PC-3 (cell line): Measurements from ENCODE around the gene SLC6A18. TPM values are rescaled to one million over a fixed set of nuclear protein-coding genes. Genes with fewer than 3 reads are reported as not detected.

Experiments used
- ATAC-seq: fragments of 200-7000 bp; cut with Tn5 transposase; 2 replicates; pipeline ENCODE4 v1.9.1; 2020; ENCODE audit warnings: mild to moderate bottlenecking, moderate library complexity
- BruUV-seq: library from RNA; stranded (reverse); fragments of 400-500 nt; replicated peaks from 2 replicates; lab custom pipeline; 2021; lab: Mats Ljungman, UMichigan
- CTCF ChIA-PET: fragments of 300-600 bp; sonication (Branson Sonifier 250); formaldehyde crosslinking; loops from one replicate; lab custom pipeline; 2022; ENCODE audit warnings: antibody characterized with exemption; lab: Charles Lee
- POLR2A ChIA-PET: fragments of 300-600 bp; sonication (Branson Sonifier 250); formaldehyde crosslinking; loops from one replicate; lab custom pipeline; 2022; ENCODE audit warnings: antibody characterized with exemption; ENCODE audit not compliant: unreplicated experiment; lab: Charles Lee
- DNase-seq: peaks from one replicate; pipeline ENCODE4 v3.0.0-alpha.2; 2015
- H2AFZ ChIP-seq: fragments of 300-600 bp; sonication (generic); 2 replicates; pipeline ENCODE4 v1.6.0; 2016; ENCODE audit warnings: antibody characterized with exemption, low read length
- H3F3A ChIP-seq: fragments of 300-600 bp; sonication (generic); one replicate; pipeline ENCODE4 v1.6.0; 2017; ENCODE audit warnings: antibody characterized with exemption, low read length, control low read depth, mild to moderate bottlenecking; ENCODE audit not compliant: unreplicated experiment
- H3K27ac ChIP-seq: fragments of 300-600 bp; sonication (generic); 2 replicates; pipeline ENCODE4 v1.5.1; 2016; ENCODE audit warnings: mild to moderate bottlenecking, low read length
- H3K27me3 ChIP-seq: fragments of 300-600 bp; sonication (generic); 2 replicates; pipeline ENCODE4 v1.6.1; 2016; ENCODE audit warnings: low read length, mixed read lengths
- H3K36me3 ChIP-seq: fragments of 300-600 bp; sonication (generic); 2 replicates; pipeline ENCODE4 v1.6.1; 2016; ENCODE audit warnings: low read depth, mixed run types, low read length, mixed read lengths
- H3K4me1 ChIP-seq: fragments of 300-600 bp; sonication (generic); 2 replicates; pipeline ENCODE4 v1.5.1; 2016; ENCODE audit warnings: low read length; ENCODE audit not compliant: insufficient read depth
- H3K4me2 ChIP-seq: fragments of 300-600 bp; sonication (generic); 2 replicates; pipeline ENCODE4 v1.6.0; 2016; ENCODE audit warnings: low read length
- H3K4me3 ChIP-seq: fragments of 300-600 bp; sonication (generic); 2 replicates; pipeline ENCODE4 v1.5.1; 2016; ENCODE audit warnings: mild to moderate bottlenecking, low read length, mixed read lengths
- H3K79me2 ChIP-seq: fragments of 300-600 bp; sonication (generic); 2 replicates; pipeline ENCODE4 v1.6.1; 2017; ENCODE audit warnings: low read length, mixed read lengths
- H3K9ac ChIP-seq: fragments of 300-600 bp; sonication (generic); 2 replicates; pipeline ENCODE4 v1.6.0; 2016; ENCODE audit warnings: mild to moderate bottlenecking, low read length
- H3K9me2 ChIP-seq: fragments of 300-600 bp; sonication (generic); replicated peaks from 2 replicates; pipeline ENCODE4 v1.6.1; 2016; ENCODE audit warnings: mixed run types, low read length, mixed read lengths
- H3K9me3 ChIP-seq: fragments of 300-600 bp; sonication (generic); 2 replicates; pipeline ENCODE4 v1.6.1; 2016; ENCODE audit warnings: low read length, mixed read lengths
- H4K20me1 ChIP-seq: fragments of 300-600 bp; sonication (generic); 2 replicates; pipeline ENCODE4 v1.6.1; 2016; ENCODE audit warnings: low read length, mixed read lengths
- EZH2 ChIP-seq: fragments of 300-600 bp; sonication (generic); IDR thresholded peaks from one replicate; pipeline ENCODE4 v1.6.1; 2017; ENCODE audit warnings: antibody characterized with exemption, mild to moderate bottlenecking, low read length; ENCODE audit not compliant: unreplicated experiment
- EZH2phosphoT487 ChIP-seq: fragments of 300-600 bp; sonication (generic); IDR thresholded peaks from 2 replicates; pipeline ENCODE4 v1.6.1; 2018; ENCODE audit warnings: mild to moderate bottlenecking, antibody characterized with exemption, low read length, borderline replicate concordance
- intact Hi-C: fragments of 100-400 bp; cut with micrococcal nuclease; formaldehyde crosslinking; loops from 2 replicates; pipeline ENCODE4 v1.9.0; 2023
- total RNA-seq: library from RNA; depleted of rRNA; stranded (reverse); fragments of >200 nt; gene quantifications from 2 replicates; pipeline ENCODE4 v1.2.3, GENCODE V29; 2014
- TF ChIP-seq, protein P1 (sequence below): fragments of 300-600 bp; sonication (generic); conservative IDR thresholded peaks from 2 replicates; pipeline ENCODE4 v1.5.1; 2017; ENCODE audit warnings: antibody characterized with exemption, low read depth, mild to moderate bottlenecking, low read length

The SLC6A18 gene
- total RNA-seq, 1 experiment from 2014 or later, result not detected

DNA sequence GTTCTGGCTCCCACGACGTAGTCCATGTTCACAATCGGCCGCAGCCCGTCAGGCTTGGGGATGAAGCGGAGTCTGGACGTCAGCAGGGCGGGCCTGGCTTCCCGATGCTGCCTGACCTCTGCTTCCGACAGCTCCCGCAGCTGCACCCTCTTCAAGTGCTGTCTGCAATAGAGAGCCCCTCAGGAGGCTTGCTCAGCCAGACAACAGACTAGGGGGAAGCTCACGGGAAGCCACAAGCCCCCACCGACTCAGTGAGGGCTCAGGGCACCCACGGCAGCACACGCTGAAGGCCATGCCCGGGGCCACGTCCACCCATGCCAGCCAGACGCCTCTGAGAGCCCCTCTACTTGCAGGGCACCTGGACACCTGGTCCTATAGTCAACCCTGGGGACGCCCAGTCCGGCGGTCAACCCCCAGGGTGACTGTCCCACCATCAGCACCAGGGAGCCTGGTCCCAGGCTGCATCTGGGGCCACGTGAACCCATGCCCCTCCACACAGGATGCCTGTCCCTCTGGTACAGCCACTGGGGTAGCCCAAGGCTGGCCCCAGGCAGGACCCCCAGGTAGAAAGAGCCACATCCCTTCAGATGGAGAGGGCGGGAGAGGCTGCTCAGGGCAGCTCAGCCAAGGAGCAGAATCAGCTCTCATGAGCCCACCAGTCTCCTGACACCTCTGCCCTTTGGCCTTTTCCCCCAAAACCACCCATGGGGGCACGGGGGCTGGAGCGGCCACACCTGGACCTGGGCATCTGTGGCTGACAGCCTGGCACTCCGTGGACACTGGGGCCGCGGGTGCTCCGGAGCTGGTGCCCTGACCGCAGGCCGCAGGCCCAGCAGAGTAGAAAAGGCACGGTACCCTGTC, 55.2 kb downstream of the SLC6A18 start:
- DNase-seq (no peak), ATAC-seq (no peak)
- no peak overlapping the region for H2AFZ ChIP-seq
- no peaks in the 10 kb centered on the region for H3F3A ChIP-seq
- H4K20me1 ChIP-seq, result no peaks in the 10 kb centered on the region
- no peaks in the 10 kb centered on the region for H3K27me3 ChIP-seq
- no peak overlapping the region for H3K27ac ChIP-seq
- H3K4me2 ChIP-seq, result no peak overlapping the region
- no peaks in the 10 kb centered on the region for H3K9me3 ChIP-seq
- intact Hi-C loops, result no loop called here
- TF ChIP-seq EZH2, result no peak
- TF ChIP-seq, protein P1, sequence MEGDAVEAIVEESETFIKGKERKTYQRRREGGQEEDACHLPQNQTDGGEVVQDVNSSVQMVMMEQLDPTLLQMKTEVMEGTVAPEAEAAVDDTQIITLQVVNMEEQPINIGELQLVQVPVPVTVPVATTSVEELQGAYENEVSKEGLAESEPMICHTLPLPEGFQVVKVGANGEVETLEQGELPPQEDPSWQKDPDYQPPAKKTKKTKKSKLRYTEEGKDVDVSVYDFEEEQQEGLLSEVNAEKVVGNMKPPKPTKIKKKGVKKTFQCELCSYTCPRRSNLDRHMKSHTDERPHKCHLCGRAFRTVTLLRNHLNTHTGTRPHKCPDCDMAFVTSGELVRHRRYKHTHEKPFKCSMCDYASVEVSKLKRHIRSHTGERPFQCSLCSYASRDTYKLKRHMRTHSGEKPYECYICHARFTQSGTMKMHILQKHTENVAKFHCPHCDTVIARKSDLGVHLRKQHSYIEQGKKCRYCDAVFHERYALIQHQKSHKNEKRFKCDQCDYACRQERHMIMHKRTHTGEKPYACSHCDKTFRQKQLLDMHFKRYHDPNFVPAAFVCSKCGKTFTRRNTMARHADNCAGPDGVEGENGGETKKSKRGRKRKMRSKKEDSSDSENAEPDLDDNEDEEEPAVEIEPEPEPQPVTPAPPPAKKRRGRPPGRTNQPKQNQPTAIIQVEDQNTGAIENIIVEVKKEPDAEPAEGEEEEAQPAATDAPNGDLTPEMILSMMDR, result no peak
- no peak for TF ChIP-seq EZH2phosphoT487
- no peaks in the 10 kb centered on the region for H3K36me3 ChIP-seq
- no peaks in the 10 kb centered on the region for H3K9me2 ChIP-seq
- no peaks in the 10 kb centered on the region for H3K4me1 ChIP-seq
- no peak overlapping the region for H3K9ac ChIP-seq
- H3K4me3 ChIP-seq, result no peak overlapping the region
- H3K79me2 ChIP-seq, result no peaks in the 10 kb centered on the region
- BruUV-seq, result no TSS peak
- CTCF ChIA-PET, result no interaction called here
- POLR2A ChIA-PET, result no interaction called here

DNA sequence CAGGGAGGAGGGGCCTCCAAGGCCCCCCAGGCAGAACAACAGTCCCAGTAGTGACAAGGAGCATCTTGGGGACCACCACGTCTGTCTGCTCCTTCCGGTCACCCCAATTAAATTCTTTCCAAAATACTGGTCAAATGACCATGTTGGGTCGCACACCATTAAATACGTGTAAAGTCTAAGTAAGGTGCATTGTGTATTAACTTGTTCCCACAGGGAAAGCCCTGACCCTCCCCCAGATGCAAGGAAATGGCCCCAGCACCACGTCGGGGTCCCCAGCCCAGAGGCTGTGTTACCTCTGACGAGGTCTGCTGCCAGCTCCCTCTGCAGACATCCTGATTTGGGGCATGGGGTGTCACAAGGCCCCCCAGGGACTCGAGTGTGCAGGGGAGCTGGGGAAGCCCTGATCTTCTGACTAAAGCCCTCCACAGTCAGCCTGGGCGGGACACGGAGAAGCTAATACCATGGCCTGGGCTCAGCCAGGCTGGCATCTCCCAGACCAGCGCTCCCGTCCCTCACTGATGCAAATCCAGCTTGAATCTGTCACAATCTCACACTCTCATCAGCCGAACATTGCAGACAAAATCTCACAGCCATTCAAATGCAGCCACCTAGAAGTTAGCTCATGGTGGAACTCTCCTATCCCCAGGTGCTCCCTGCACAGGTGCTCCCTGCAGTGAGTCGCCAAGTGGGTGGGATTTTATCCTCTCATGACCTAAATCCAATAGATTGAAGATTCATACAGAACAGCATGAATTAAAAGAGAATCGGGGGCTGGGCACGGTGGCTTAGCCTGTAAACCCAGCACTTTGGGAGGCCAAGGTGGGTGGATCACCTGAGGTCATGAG, 56.1 kb downstream of the SLC6A18 start:
- intact Hi-C loops, result no loop called here
- Histone ChIP-seq H3K4me3 (no peak overlapping the region), H3K79me2 (no peaks in the 10 kb centered on the region), H2AFZ (no peak overlapping the region), H3F3A (no peaks in the 10 kb centered on the region), H3K9ac (no peak overlapping the region), H3K27me3 (no peaks in the 10 kb centered on the region), H3K9me2 (no peaks in the 10 kb centered on the region), H3K36me3 (no peaks in the 10 kb centered on the region), H3K9me3 (no peaks in the 10 kb centered on the region), H3K27ac (no peak overlapping the region), H3K4me2 (no peak overlapping the region), H3K4me1 (no peaks in the 10 kb centered on the region), H4K20me1 (no peaks in the 10 kb centered on the region)
- CTCF ChIA-PET, result no interaction called here
- TF ChIP-seq, protein P1, result no peak
- TF ChIP-seq EZH2 (no peak), EZH2phosphoT487 (no peak)
- POLR2A ChIA-PET, result no interaction called here
- DNase-seq (no peak), ATAC-seq (no peak)
- no TSS peak for BruUV-seq
